ENCODE data around the gene POU4F1.

The POU4F1 gene

GRCh38 chr13:78562237-78562889, 41.0 kb downstream of the POU4F1 start:
- peaks cover 0 to 3% (median 0%) of the 10 kb centered on the region in 5 donors for H3K27me3 ChIP-seq (ENCODE audit: control insufficient read depth in 5 of 5, insufficient read depth in 4 of 5, low read length in 5 of 5)
- H3K9me3 ChIP-seq (ENCODE audit: control insufficient read depth in 5 of 5, low read length in 5 of 5) = no peaks in the 10 kb centered on the region
- no peaks in the 10 kb centered on the region for H3K36me3 ChIP-seq (ENCODE audit: control insufficient read depth in 5 of 5, insufficient read depth in 5 of 5, low read length in 5 of 5)
- no peak overlapping the region for H3K9ac ChIP-seq (ENCODE audit: low read length in 5 of 5)
- no peak overlapping the region for H3K27ac ChIP-seq (ENCODE audit: low read depth, low read length)
- H3K4me1 ChIP-seq (ENCODE audit: control insufficient read depth in 5 of 5, insufficient read depth in 5 of 5, low read length in 5 of 5) = no peaks in the 10 kb centered on the region
- no peak overlapping the region for H3K4me3 ChIP-seq (ENCODE audit: low read depth in 1 of 5, low read length in 5 of 5)
